Measurements from ENCODE around the gene TSGA10IP. TPM values are rescaled to one million over a fixed set of nuclear protein-coding genes. Genes with fewer than 3 reads are reported as not detected.
A peak's percentile ranks its signal among the peaks of the same experiment; 100 is the strongest.

TSGA10IP gene
- not detected for total RNA-seq

DNA sequence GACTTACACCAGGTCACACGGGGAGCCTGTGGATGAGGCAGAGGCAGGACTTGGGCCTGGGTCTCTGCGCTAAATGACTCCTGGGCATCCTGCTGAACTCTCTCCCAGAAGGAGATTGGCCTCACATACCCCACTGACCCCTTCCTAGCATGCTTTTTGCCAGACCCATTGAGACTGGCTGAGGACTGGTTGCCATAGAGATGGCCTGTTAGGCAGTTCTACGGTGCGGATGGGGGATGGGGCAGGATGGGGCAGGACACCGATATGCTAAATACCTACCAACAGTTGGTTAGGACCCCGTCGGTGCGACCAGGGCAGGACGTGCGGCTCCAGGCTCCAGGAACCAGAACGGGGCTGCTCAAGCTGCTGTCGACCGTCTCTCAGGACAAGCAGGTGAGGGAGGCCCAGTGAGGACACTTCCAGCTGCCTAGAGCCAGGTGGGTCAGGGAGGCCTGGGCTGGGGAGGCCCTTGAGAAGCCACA, at the start of gene TSGA10IP:
TSGA10IP (plus strand) TSS at position 51 of the 482 bp plus-strand sequence; CDS start at position 247, 196 bp downstream.
- no peak for DNase-seq

DNA sequence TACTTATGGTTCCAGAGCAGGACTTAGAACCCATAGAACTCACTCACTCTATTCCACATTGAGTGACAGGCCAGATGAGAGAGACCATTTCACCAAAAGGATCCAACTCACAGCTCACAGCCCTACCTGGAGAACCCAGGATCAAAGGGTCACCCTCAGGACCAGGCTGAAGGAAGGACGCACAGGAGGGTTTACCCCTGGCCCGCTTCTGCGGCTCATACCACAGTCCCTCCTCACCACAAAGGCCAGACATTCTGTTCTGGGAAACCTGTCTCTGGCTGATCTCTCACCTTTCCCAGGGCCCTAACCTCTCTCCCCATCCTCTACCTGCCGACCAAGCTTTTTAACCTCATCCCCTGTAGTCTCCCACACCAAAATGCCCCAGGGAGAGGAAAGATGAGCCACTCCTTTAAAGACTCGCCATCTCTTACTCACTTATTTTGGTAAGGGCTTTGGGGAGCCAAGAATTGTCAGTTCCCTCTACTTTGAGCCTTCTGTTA, 49.7 kb upstream of the TSGA10IP start:
- no peak for DNase-seq

DNA sequence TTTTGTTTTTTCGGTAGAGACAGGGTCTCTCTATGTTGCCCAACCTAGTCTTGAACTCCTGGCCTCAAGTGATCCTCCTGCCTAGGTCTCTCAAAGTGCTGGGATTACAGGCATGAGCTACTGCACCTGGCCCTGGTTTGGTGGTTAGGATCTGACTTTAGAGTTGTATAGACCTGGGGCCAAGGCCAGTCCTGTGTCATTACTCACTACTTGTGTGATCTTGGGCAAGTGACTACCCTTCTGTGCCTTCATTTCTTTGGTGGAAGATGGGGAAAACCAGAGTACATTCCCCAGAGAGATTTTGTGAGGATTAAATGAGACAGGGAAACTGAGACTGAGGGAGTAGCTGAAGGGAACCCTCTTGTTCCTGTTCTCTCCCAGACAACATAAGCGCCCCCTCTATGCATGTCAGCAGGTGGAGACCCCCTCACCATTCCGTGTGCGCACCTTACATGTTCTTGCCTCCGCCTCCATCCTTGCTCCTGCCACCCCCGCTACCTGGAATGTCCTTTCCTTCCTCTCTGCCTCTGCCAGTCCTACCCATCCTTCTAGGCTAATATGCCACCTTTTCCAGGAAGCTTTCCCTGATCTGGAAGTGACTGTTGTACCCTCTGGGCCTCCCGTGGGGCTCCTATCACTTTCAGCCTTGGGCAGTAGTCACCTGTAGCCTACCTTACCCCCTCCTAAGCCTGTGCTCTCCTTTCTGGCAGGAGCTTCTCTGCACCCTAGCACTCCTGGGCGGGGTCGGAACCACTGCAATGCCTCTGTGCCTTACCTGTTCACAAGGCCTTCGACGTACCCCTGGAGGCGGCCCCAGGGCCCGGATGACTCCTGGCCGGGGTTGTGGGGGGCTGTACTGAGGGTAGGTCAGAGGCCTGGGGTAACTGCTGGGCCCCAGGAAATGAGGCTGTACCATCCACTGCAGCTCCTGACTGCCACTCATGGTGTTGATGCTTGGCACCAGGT, 49.0 kb upstream of the TSGA10IP start:
- DNase-seq, result no peak

DNA sequence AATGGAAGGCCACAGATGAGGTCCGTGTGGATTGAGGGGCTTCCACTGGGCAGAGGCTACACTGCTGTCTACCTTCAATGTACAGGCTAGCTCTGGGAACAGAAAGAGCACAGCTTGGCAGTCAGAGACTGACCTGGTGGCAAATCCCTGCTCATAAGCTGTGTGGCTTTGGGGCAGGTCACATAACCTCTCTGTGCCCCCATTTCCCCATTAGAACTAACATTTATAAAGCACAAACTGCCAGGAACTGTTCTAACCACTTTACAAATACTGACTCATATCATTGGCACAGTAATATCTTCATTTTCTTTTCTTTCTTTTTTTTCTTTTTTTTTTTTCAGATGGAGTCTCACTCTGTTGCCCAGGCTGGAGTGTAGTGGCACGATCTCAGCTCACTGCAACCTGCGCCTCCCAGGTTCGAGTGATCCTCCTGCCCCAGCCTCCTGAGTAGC, 48.2 kb upstream of the TSGA10IP start:
- no peak for DNase-seq

DNA sequence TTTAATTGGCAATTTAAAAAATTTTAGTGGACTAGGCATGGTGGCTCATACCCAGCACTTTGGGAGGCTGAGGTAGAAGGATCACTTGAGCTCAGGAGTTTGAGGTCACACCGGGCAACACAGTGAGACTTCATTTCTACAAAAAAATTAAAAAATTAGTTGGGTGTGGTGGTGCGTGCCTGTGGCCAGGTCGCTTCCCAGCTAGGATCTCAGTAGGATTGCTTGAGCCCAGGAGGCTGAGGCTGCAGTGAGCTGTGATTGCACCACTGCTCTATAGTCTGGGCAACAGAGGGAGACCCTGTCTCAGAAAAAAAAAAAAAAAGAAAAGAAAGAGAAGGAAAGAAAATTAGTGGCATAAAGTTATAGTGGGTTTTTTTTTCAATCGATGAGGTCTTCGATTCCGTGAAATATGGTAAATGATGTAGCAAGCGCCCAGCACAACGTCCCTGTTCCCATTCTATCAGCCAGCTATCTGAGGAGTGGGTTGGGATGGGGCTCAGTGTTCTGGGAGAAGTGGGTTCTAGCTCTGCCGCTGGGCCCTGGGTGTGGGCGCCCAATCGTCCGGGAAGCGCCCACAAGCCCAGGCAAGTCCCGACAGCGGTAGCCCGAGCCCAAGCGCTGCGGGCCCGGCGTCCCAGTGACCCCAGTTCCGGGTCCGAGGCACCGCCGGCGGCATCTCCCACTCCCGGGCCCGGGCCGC, 46.5 kb upstream of the TSGA10IP start:
- no peak for DNase-seq

DNA sequence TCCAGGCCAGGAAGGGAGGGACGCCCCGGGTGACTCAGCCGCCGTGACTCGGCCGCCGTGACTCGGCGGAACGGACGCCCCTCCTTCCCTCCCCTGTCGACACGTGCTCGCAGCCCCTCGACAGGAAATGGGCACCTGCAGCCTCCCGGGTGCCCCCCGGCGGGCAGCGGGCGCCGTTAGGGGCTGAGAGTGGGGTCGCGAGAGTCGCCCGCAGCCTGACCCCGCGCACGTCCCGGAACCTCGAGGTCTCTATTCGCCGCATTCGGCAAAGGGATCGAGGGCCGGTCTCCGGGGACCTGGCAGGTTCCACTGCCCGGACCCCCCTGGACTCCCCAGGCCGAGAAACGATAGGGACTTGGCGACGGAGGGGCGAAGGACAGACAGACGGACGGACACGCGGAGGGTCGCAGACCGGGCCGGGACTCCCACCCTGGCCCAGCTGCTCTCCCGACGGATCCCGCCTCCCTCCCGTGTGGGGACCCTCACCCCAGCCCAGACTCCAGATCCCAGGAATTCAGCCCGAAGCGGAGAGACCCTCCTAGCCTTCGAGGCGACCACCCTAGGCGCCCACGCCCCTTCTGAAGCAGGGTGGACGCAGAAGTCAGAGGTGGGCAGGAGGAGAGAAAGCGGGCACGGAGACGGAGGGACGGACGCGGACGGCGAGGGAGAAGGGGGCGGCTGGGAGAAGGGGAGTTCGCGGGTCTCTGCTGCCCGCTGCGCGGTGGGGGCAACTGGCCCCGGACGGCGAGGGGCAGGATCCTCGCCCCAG, 45.7 kb upstream of the TSGA10IP start:
- no peak for DNase-seq

DNA sequence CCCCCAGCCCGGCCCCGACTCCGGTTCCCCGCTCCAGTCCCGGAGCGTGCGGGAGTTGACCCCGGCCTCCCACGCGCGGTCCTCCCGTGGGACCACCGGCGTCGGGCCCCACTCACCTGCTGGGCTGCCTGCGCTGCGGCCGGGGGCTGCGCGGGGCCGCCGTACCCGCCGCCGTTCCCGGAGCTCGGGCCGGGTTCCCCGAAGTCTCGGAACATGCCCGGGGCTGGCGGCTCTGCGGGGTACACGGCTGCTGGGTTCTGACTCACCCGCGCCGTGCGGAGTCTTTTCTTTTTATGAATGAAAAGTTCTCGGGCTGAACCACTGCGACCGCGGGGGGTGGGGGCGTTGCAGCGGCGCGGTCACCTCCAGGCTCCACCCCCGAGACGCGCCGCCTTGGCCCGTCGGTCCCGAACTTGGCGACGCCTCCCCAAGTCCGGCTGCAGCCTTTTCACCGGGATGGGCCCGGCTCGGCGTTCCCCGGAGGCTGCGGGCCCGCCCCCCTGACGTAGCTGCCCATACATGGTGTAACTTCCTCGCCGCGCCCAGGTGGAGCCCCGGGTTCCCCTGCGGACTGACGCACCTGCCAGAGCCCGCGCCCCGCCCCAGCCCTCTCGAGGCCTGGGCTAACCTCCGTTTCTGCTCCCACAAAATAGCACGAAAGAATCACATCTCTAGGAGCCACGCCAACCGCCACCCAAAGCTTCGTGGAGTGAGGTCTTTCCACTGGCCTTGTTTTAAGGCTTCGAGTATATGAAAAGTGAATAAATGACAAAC, 45.0 kb upstream of the TSGA10IP start, which contains the start of gene FOSL1:
FOSL1 (minus strand) TSS at position 264 of the 774 bp plus-strand sequence; CDS start at position 215, 49 bp downstream.
- no peak for DNase-seq

DNA sequence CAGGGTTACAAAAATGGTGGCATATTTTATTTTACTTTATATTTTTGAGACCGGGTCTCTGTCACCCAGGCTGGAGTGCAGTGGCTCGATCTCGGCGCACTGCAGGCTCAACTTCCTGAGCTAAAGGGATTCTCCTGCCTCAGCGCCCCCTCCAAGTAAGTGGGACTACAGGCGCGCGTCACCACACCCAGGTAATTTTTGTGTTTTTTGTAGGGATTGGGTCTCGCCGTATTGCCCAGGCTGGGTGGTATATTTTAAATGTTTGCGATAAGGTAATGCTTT, 44.4 kb upstream of the TSGA10IP start:
- no peak for DNase-seq

DNA sequence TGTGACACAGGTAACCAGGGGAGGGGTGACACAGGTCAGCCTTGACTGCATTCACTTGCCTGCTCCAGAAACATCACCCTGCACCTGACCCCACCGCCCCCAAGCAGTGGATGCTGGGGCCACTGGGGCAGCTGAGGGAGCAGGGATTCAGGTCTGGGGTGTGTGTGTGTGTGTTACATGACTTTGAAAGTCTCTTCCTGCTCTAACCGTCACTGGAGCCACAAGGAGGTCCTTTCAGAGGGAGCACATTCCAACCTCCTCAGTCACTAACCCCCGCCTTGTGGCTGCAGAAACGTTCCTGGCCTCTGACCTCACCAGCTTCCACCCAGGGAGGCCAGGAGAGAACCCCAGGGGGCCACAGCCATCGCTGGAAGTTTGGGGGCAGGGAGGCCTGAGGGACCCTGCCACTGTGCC, 42.2 kb upstream of the TSGA10IP start:
- no peak for DNase-seq

DNA sequence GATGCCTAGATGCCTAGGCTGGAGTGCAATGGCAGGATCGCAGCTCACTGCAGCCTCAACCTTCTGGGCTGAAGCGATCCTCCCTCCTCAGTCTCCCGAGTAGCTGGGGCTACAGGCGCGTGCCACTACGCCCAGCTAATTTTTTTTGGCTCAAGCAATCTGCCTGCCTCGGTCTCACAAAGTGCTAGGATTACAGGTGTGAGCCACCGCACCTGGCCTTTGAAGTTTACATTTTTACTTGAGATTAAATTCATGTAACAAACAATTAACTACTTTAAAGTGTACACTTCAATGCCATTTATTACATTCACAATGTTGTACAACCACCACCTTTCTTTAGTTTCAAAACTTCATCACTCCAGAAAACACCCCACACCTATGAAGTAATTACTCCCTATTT, 41.6 kb upstream of the TSGA10IP start:
- DNase-seq, result no peak

DNA sequence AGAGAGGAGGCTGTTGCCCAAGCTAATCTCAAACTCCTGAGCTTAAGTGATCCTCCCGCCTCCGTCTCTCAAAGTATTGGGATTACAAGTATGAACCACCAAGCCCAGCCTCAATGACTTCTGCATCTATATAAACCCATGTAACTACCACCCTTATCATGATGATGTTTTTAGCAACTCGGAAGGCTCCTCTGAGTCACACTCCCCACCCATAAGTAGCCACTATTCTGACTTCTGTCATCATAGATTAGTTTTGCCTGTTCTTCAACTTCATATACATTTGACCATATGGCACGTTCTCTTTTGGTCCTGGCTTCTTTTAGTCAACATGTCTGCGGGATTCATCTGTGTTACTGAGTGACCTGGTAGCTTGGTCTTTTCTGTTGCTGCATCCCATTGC, 38.7 kb upstream of the TSGA10IP start:
- no peak for DNase-seq

DNA sequence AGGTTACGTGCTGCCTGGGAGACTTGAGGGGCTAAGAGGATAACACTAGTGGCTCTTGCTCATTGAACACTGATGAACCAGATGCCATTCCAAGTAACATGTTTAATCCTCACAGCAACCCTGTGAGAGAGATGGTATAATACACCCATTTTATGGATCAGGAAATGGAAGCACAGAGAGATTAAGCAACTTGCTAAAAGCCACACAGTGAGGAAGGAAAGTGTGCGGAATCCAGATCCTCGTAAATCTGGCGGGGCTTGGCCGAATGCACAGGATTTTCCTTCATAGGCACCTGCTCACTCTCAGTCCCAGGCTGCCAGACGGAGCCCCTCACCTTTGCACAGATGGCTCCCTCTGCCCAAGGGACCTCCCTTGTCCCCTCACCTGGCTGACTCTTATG, 37.4 kb upstream of the TSGA10IP start:
- no peak for DNase-seq

DNA sequence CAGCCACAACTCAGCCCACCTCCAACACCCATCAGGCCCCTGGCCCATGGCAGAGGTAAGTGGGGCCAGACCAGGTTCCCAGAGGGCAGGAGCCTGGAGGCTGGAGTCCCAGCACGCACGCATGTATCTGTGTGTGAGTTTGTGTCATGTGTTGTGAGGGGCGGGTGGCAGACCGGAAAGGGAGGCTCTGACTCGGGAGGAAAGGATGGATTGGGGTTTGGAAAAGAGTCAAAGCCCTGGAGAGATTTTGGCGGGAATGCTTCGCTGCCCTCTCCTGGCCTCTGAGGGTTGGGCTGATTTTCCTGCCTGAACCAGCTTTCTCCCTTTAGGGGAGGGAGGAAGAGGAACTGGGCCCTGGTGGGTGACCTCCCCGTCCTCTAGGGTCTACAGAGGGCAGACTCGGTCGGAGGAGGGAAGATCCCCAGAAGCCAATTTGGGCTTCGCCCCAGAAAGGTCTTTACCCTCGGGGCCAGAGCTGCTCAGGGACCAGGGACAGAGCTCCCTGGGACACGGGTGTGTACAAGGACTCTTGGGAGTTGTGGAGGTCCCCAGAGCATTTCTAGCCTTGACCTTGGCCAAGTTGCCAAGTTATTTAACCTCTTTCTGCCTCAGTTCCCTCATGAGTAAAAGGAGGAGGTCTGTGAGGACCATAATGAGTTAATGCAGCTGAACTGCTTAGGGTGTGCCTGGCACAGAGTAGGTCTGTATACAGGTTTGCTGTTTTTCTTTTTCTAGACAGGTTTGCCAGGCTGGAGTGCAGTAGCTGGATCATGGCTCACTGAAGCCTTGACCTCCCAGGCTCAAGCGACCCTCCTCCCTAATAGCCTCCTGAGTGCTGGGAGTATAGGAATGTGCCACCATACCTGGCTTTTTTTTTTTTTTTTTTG, 33.4 kb upstream of the TSGA10IP start:
- DNase-seq, result peak; percentile 56

DNA sequence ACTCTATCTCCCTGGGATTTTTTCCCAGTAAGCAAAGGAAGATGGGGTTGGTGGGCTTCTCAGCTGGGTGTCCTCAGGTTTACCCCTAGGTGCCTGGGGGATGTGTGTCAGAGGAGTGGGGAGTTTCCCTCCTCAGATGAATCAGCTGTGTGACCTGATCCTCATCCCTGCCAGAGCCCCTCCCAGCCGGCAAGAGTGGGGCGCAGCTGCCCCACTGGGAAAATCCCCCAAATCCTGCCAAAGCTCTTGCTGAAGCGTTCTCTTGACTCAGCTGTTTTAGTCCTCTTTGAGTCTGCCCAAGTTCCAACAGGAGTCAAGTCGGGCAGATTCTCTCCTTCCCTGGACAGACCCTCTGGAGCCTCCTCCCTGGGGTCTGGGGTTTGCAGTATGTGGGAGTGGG, 32.4 kb upstream of the TSGA10IP start:
- DNase-seq, result no peak

DNA sequence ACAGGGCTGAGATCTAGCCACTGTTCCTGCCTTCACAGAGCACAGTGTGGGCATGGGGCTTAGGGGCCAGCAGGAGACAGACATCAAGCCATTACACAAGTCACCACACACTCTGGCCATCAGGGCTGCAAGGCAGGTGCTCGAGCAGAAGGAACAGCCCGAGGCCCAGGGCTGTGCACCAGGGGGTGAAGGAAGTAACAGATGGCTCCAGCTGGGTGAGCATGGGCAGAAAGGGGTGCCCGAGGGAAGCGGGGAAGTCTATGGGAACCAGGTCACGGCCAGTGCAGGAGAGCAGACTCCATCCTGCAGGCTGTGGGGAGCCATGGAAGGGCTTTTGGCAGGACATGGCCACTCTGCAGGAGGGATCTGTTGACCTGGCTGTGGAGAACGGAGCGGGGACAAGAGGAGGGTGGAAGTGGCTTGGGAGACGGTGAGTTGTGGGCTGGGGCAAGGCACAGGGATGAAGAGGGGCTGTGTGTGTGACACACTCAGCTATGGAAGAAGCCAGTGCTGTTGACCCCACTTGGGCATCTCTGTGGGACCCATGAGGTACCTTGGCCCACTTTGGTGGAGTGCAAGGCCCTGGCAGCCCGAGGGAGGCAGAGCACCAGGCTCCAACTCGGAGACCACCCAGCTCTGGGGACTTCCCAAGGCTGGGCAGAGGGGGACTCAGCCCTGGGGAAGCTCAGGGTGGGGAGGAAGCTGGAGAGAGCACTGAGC, 30.0 kb upstream of the TSGA10IP start:
- DNase-seq, result no peak

DNA sequence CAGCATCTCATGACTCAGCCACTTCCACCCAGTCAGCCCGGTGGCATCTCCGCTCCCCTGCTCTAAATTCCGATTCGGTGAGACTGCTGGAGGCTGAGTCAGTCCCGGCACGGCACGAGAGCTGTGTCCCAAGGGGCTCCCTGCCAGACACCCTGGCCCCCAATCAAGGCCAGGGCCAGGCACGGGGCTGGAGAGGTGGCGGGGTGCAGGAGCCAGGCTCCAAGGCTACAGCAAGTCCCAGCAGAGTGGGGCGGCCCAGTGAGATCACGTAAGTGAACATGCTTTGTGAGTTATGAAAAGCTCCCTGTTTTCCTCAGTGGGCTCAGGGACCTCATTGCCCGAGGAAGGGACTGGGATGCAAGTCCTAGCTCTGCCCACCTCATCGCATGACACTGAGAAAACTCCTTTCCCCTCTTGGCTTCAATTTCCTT, 29.4 kb upstream of the TSGA10IP start:
- DNase-seq, result no peak

DNA sequence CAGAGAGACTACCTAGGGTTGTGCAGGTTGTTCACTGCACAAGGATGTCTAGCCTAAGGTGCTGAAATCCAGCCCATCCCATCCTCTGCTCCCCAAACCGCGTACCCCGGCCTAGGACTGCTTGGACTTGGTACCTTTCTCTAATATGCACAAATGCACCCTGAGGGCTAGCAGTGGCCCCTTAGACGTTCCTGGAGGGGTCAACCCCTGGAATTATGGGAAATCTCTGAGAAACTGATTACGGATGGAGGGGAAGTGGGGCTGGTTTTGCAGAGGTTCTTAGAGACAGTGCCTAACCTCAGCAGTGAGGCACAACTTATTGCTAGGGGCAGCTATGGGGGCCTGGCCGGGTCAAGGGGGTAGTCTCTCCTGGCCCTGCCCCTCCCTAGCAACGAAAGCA, 28.9 kb upstream of the TSGA10IP start:
- no peak for DNase-seq

DNA sequence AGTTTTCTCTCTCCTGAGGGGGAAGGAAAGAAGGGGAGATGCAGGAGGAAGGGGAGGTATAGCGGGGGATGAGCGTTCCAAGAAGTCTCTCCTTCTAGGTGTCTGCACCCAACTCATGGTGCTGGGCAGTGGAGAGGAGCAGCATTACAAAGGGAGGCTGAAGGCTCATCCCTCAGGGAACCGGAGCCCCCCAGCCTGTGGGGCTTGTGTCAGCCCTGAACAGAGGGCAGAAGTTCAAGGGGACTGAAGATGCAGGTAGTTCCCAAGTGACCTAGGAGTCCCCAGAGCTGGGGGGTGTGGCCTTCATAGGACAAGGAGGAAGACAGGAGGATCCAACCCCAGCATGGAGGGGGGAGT, 28.2 kb upstream of the TSGA10IP start:
- DNase-seq, result no peak

DNA sequence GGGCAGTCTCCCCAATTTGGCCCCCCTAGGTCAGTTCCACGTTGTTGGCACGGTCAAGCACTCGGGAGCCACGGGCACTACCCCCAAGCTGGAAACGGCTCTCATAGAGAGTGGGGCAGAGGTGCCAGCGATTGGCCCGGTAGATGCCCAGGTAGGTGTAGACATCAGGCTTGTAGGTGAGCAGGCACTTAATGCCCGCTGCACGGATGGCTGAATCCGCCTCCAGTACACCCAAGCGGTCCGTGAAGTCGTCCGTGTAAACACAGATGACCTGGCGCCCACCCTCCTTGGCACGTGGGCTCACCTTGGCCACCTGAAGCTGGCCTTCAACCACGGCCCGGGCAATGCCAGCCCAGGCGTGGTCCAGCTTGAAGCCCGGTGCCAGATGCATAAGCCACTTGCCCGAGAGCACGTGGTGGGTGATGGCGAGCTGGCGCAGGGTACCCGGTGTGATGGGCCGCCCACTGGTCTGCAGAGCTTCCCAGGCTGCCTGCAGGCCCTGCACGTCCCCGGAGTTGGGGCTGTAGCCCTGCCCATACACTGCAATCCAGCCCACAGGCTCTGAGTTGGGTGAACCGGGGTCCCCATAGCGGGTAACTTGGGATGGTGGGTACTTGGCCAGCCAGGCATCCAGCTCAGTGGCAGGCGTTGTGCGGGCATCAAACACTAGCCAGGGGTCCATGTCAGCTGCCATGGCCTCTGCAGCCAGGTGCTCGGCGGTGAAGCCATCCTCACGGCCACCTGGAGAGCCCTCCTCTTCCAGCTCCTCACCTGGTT, 27.7 kb upstream of the TSGA10IP start:
- no peak for DNase-seq

Data from skin of body (tissue), 2 donors.